GM12865 (cell line): ENCODE data around the gene RNGTT.
"Not testable (repeated sequence)": the region's sequence is repeated elsewhere in the genome, so short reads cannot be mapped to it uniquely, and the experiment has no call there.

Source experiments
- DNase-seq: peaks from one replicate; pipeline ENCODE4 v3.0.0; 2010; ENCODE audit warnings: low read depth
- H3K4me3 ChIP-seq: 2 replicates; pipeline ENCODE4 v1.5.1; 2011; ENCODE audit warnings: mild to moderate bottlenecking, low read depth, low read length, control low read depth
- TF ChIP-seq, protein P1 (sequence below): IDR thresholded peaks from 2 replicates; pipeline ENCODE4 v1.5.1; 2011; ENCODE audit warnings: low read length, control low read depth, low read depth, inconsistent platforms; ENCODE audit not compliant: insufficient read depth; ENCODE audit errors: missing control alignments

Gene RNGTT

DNA sequence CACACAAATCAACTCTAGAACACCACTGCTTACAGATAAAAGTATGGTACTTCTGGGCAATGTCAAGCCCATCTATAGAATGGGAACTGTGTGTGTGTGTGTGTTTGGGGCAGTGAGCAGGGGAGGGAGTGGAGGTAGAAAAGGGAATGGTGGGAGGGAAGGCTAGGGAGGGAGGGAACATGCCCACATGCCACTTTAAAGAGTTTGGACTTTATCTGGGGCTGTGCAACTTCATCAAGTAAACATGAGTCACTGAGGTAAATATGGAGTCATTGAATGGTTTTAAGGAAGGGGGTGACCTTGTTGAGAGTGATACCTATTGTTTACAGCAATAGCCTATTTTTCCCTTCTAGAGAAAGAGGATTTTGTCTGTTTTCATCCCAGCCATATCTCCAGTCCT is 22.5 kb upstream of the RNGTT start:
- DNase-seq: no peak
- TF ChIP-seq, protein P1, sequence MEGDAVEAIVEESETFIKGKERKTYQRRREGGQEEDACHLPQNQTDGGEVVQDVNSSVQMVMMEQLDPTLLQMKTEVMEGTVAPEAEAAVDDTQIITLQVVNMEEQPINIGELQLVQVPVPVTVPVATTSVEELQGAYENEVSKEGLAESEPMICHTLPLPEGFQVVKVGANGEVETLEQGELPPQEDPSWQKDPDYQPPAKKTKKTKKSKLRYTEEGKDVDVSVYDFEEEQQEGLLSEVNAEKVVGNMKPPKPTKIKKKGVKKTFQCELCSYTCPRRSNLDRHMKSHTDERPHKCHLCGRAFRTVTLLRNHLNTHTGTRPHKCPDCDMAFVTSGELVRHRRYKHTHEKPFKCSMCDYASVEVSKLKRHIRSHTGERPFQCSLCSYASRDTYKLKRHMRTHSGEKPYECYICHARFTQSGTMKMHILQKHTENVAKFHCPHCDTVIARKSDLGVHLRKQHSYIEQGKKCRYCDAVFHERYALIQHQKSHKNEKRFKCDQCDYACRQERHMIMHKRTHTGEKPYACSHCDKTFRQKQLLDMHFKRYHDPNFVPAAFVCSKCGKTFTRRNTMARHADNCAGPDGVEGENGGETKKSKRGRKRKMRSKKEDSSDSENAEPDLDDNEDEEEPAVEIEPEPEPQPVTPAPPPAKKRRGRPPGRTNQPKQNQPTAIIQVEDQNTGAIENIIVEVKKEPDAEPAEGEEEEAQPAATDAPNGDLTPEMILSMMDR: no peak
- H3K4me3 ChIP-seq: no peak overlapping the region

- no peak for DNase-seq
- TF ChIP-seq, protein P1: no peak
- H3K4me3 ChIP-seq: no peak overlapping the region
Observed at GRCh38 chr6:88984606-88985005, 21.2 kb upstream of the RNGTT start.

DNA sequence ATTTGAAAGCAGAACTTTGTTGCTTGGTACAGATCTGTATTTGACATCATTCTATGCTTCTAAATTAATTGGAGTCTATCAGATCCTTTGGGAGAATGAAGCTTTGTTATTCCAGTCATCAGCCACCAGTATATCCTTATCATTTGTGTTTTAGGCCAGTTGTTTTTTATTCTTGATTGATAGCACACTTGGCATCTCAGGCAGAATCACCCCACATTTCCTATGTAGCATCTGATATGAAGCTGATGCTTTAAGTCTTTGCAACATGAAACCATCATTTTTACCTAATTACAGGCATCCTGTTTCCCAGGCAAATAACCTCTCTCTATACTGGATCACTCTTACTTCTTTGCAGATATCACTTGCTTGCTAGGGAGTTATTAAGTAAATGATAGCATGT is 20.7 kb upstream of the RNGTT start:
- no peak overlapping the region for H3K4me3 ChIP-seq
- no peak for DNase-seq
- TF ChIP-seq, protein P1: no peak

GRCh38 chr6:88983532-88983931 is 20.1 kb upstream of the RNGTT start:
- no peak overlapping the region for H3K4me3 ChIP-seq
- peak; percentile 26 for DNase-seq
- TF ChIP-seq, protein P1: peak; percentile 44

DNA sequence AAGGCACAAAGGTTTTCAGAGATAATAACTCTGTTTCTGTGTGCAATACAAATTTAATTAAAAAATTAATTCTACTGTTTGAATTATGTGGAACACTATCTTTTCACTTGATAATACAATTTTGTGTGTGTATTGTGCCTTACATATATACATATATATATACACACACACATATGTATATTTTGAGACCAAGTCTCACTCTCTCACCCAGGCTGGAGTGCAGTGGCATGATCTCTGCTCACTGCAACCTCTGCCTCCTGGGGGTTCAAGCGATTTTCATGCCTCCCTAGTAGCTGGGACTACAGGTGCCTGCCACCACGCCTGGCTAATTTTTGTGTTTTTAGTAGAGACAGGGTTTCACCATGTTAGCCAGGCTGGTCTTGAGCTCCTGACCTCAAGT is 19.7 kb upstream of the RNGTT start:
- H3K4me3 ChIP-seq, DNase-seq: not testable (repeated sequence)

- TF ChIP-seq, protein P1: peak; percentile 50
- peak; percentile 66 for DNase-seq
- no peak overlapping the region for H3K4me3 ChIP-seq
Observed at GRCh38 chr6:88982720-88983119, 19.3 kb upstream of the RNGTT start.

GRCh38 chr6:88975369-88975768 is 12.0 kb upstream of the RNGTT start:
- no peak for DNase-seq
- TF ChIP-seq, protein P1: peak; percentile 4
- H3K4me3 ChIP-seq: no peak overlapping the region
